GM20000 (cell line): ENCODE data around the gene STEAP4.
"Not testable (repeated sequence)": the region's sequence is repeated elsewhere in the genome, so short reads cannot be mapped to it uniquely, and the experiment has no call there.

Experiments used
- DNase-seq: peaks from one replicate; pipeline ENCODE4 v3.0.0; 2012; ENCODE audit warnings: low spot score
- TF ChIP-seq, protein P1 (sequence below): IDR thresholded peaks from 2 replicates; pipeline ENCODE4 v1.5.1; 2012; ENCODE audit warnings: mild to moderate bottlenecking, control low read depth; ENCODE audit errors: extremely low read depth, missing control alignments

STEAP4 gene

GRCh38 chr7:88269586-88269985 is 37.1 kb downstream of the STEAP4 start:
- DNase-seq: no peak
- TF ChIP-seq, protein P1, sequence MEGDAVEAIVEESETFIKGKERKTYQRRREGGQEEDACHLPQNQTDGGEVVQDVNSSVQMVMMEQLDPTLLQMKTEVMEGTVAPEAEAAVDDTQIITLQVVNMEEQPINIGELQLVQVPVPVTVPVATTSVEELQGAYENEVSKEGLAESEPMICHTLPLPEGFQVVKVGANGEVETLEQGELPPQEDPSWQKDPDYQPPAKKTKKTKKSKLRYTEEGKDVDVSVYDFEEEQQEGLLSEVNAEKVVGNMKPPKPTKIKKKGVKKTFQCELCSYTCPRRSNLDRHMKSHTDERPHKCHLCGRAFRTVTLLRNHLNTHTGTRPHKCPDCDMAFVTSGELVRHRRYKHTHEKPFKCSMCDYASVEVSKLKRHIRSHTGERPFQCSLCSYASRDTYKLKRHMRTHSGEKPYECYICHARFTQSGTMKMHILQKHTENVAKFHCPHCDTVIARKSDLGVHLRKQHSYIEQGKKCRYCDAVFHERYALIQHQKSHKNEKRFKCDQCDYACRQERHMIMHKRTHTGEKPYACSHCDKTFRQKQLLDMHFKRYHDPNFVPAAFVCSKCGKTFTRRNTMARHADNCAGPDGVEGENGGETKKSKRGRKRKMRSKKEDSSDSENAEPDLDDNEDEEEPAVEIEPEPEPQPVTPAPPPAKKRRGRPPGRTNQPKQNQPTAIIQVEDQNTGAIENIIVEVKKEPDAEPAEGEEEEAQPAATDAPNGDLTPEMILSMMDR: no peak

DNA sequence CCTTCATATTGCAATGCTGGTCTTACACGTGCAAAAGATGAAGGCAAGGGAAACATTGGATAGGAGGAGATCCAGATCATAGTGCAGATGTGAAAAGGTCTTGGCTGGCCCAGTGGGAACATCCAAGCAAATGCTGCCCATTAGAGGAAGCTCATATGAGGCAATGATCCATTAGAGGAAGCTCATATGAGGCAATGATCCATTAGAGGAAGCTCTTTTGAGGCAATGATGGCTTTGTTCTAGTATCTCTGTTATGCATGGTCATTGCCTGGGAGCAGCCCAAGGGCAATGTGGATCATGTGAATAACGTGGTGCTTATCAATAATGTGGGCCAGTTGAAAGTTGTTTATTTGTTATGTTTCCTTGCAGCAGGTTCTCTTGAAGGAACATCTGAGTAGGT is 37.8 kb downstream of the STEAP4 start:
- TF ChIP-seq, protein P1: no peak
- DNase-seq: no peak

DNA sequence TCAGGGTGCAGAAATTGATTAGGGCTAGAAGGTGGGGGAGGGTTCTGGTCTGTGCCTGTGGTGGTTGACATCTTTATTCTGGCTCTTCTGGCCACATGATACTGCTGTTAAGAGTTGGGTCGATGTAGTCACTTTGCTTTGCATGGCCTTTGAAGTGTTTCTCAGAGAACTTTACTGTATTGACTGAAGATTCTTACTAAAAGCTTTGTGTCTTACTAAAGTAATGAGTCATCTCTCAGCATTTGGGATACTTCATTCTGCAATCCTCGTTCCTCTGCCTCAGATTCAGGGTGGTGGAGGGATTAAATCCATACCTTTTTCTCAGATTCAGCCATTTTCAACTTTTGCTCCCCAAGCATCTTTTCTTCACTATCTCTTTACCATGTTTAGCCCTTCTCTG is 38.6 kb downstream of the STEAP4 start:
- TF ChIP-seq, protein P1: no peak
- no peak for DNase-seq

GRCh38 chr7:88267421-88267820 is 39.3 kb downstream of the STEAP4 start:
- TF ChIP-seq, protein P1: no peak
- DNase-seq: no peak

DNA sequence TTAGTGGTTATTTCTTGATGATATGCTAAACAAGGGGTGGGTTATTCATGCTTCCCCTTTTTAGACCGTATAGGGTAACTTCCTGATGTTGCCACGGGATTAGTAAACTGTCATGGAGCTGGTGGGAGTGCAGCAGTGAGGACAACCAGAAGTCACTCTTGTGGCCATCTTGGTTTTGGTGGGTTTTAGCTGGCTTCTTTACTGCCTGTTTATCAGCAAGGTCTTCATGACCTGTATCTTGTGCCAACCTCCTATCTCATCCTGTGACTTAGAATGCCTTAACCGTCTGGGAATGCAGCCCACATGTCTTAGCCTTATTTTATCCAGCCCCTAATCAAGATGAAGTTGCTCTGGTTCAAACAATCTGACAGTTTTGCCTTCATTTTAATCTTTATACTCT is 41.7 kb downstream of the STEAP4 start:
- DNase-seq: not testable (repeated sequence)

DNA sequence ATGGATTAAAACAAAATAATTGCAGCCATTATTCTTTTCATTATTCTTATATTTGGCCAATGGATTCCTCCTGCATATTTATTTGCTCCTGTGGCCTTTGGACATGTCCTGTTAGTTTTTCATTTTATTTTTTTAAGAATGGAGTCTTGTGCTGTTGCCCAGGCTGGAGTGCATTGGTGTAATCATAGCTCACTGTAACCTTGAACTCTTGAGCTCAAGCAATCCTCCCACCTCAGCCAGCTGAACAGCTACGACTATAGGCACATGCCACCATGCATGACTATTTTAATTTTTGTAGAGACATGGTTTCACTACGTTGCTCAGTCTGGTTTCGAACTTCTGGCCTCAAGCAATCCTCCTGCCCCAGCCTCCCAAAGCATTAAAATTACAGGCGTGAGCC is 44.1 kb downstream of the STEAP4 start:
- TF ChIP-seq, protein P1: no peak
- DNase-seq: no peak

- DNase-seq: no peak
- TF ChIP-seq, protein P1: no peak
Observed at GRCh38 chr7:88260719-88261118, 46.0 kb downstream of the STEAP4 start.

GRCh38 chr7:88259656-88260380 is 46.9 kb downstream of the STEAP4 start:
- no peak for DNase-seq
- TF ChIP-seq, protein P1: no peak

GRCh38 chr7:88258296-88258695 is 48.4 kb downstream of the STEAP4 start:
- not testable (repeated sequence) for DNase-seq
